Pancreas (tissue), 10 donors: ENCODE measurements around the gene RIMBP2. TPM values are rescaled to one million over a fixed set of nuclear protein-coding genes. Genes with fewer than 3 reads are reported as not detected.

ENCODE experiments used
- ATAC-seq, 4 donors: fragments of 200-7000 bp; cut with Tn5 transposase; one replicate each; pipeline versions ENCODE4 v1.8.0 to v1.9.1; 2020; ENCODE audit warnings: mild to moderate bottlenecking in 4 of 4, moderate library complexity in 4 of 4
- DNase-seq, 6 donors: peaks; one replicate each; pipeline ENCODE4 v3.0.0-alpha.2; 2020
- FAIRE-seq: peaks from 2 replicates; lab custom pipeline; 2012; peaks lifted over from hg19 to GRCh38; lab: Jason Lieb, UNC
- H3K27ac ChIP-seq, 4 donors: fragments of 200-600 bp; sonication (generic); 1 replicate in 3 of 4; 2 replicates in 1 of 4; pipeline versions ENCODE4 v1.5.0 to v1.8.0; 2020
- H3K27me3 ChIP-seq, 4 donors: fragments of 200-600 bp; one replicate each; pipeline ENCODE4 v1.8.0; 2021
- H3K36me3 ChIP-seq, 3 donors: fragments of 200-600 bp; sonication (generic) in 1 of 3; one replicate each; pipeline versions ENCODE4 v1.5.0 to v1.8.0; 2020 to 2021
- H3K4me1 ChIP-seq, 3 donors: fragments of 200-600 bp; one replicate each; pipeline ENCODE4 v1.8.0; 2021
- H3K4me3 ChIP-seq, 4 donors: fragments of 200-600 bp; sonication (generic) in 2 of 4; one replicate each; pipeline versions ENCODE4 v1.5.0 to v1.8.0; 2020 to 2021
- H3K9me3 ChIP-seq, 4 donors: fragments of 200-600 bp; one replicate each; pipeline ENCODE4 v1.8.0; 2021
- WGBS, 2 donors: extraction: QIAGEN DNeasy Blood & Tissue Kit; methylation state at CpG; one replicate each; pipeline ENCODE4 v1.1.7; 2013; 5-methylcytosine and 5-hydroxymethylcytosine counted together
- intact Hi-C, 3 donors: fragments of 100-400 bp; cut with DNase I; formaldehyde crosslinking; loops; one replicate each; pipeline versions ENCODE4 v1.11.1 to v1.14.2; 2022
- polyA plus RNA-seq, 2 donors: library from polyadenylated mRNA; stranded (reverse); fragments of 200-250 nt; gene quantifications; one replicate each; pipeline ENCODE4 v1.2.3, GENCODE V29; 2013
- total RNA-seq, 6 donors: library from RNA; stranded (reverse); fragmentation: NEBNext Ultra II Directional in 4 of 6; extraction: Animal tissue kit (Norgen Biotek cat#: 25700) in 4 of 6; gene quantifications; one replicate each; pipeline versions ENCODE4 v1.2.1 to v1.2.4, GENCODE V29; 2021 to 2023
- TF ChIP-seq, protein P1 (sequence below), 4 donors: fragments of 200-600 bp; sonication (generic) in 3 of 4; IDR thresholded peaks; one replicate each; pipeline versions ENCODE4 v1.5.0 to v1.8.0; 2021; ENCODE audit warnings: antibody characterized with exemption in 4 of 4
- donor health status: healthy with polysubstance abuse.
- donor health status: DM: no; HTN: no; CAD: no; lungs with moderate emphysema.
- donor health status: DM: no; HTN: no; CAD: no.
- donor health status: control.
- donor health status: control.
- donor health status: Bipolar disorder and iron deficiency.
- donor health status: DM: yes; HTN: yes; CAD: no.
- donor health status: DM: no; HTN: no; CAD: no.
- donor health status: DM: no; HTN: no; CAD: no.
- donor health status: DM: yes; HTN: yes; CAD: no.

The RIMBP2 gene
- total and polyA plus RNA-seq, 8 donors = 1.6 to 14.9 (median 3.9) TPM

DNA sequence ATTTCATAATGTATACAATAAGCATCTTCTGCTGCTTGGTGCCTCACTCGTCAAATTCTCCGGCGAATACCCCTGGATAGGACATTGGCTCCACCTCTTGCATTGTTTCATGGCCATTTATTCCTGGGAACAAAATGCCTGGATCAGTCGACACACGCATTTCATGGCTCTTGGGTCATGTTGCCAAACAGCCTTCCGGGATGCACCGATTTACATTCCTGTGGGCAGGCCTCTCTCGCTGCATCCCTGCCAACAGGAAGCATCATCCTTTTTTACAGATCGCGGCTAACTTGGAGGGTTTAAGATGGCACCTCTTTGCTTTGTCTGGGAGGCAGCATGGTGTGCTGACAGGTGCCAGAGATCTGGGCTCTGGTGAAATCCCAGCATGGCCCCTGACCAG, 32.7 kb upstream of the RIMBP2 start:
- H3K27ac ChIP-seq = no peak overlapping the region
- FAIRE-seq (no peak), ATAC-seq (no peak), DNase-seq (no peak)
- peaks cover 0 to 11% (median 2%) of the 10 kb centered on the region in 4 donors for H3K27me3 ChIP-seq
- WGBS, 2 donors = 37 to 56% methylated on average over 10 of the region's 10 CpGs
- H3K9me3 ChIP-seq = no peaks in the 10 kb centered on the region
- no peaks in the 10 kb centered on the region for H3K36me3 ChIP-seq
- TF ChIP-seq, protein P1, sequence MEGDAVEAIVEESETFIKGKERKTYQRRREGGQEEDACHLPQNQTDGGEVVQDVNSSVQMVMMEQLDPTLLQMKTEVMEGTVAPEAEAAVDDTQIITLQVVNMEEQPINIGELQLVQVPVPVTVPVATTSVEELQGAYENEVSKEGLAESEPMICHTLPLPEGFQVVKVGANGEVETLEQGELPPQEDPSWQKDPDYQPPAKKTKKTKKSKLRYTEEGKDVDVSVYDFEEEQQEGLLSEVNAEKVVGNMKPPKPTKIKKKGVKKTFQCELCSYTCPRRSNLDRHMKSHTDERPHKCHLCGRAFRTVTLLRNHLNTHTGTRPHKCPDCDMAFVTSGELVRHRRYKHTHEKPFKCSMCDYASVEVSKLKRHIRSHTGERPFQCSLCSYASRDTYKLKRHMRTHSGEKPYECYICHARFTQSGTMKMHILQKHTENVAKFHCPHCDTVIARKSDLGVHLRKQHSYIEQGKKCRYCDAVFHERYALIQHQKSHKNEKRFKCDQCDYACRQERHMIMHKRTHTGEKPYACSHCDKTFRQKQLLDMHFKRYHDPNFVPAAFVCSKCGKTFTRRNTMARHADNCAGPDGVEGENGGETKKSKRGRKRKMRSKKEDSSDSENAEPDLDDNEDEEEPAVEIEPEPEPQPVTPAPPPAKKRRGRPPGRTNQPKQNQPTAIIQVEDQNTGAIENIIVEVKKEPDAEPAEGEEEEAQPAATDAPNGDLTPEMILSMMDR (IDR thresholded peaks at IDR 0.05) = no peak
- no peaks in the 10 kb centered on the region for H3K4me1 ChIP-seq
- intact Hi-C loops = no loop called here
- no peak overlapping the region for H3K4me3 ChIP-seq

DNA sequence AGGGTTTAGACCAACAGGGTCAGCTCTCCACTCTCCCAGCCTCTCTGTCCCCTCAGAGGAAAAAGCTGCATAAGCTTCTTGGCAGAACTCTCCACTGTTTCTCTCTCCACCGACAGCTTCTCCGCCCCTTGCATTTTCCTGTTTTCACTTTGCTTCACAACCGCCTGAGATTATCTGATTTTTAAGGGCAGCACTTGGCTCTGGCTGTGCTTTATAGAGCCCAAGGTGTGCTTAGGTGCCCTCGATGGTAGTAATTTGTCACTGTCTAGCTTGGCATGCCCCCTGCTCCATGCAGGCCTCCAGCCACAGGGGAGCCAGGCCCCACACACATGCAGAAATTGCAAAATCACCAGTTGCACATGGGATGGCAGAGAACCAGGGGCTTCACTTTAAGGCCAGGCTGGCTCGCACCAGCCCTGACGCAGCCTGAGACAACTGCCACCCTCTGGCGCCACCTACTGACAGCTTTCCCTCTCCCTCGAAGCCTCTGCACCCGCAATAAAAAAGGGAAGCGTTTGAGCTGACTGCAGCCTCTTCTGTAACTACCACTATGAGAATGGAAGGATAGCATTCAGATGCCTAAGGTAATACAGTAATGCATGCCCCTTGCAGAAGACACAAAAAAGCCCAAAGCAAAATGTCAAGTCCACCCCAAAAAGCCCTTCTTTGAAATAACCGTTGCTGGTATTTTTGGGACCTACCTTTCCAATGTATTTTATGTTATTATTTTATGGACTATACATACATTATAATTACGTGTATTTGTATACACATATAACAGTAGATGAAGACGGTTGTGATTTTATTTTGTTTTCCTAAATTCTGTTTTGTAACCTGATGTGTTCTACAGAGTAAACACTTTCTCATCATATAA, 32.0 kb upstream of the RIMBP2 start:
- no peak for FAIRE-seq
- intact Hi-C loops = no loop called here

DNA sequence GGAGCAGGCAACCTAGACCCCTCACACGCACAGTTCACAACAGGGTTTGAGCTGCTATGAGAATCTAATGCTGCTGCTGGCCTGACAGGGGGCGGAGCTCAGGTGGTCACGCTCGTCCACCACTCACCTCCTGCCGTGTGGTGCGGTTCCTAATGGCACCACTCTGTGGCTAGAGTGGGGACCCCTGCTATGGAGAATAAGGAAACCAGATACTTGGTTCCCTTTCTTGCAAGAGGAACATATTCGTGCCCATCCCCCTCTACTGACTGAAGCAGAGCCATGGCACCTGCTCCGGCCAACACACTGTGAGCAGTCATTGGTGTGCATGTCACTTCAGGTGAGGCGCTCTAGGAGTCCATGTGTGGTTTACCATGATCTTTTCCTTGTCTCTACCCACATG, 30.4 kb upstream of the RIMBP2 start:
- 44 to 57% methylated on average over 9 of the region's 9 CpGs for WGBS, 2 donors
- ATAC-seq (no peak), DNase-seq (no peak), FAIRE-seq (no peak)
- peaks cover 0 to 11% (median 2%) of the 10 kb centered on the region in 4 donors for H3K27me3 ChIP-seq
- TF ChIP-seq, protein P1 (IDR thresholded peaks at IDR 0.05) = no peak
- no peaks in the 10 kb centered on the region for H3K36me3 ChIP-seq
- H3K4me1 ChIP-seq = no peaks in the 10 kb centered on the region
- no peaks in the 10 kb centered on the region for H3K9me3 ChIP-seq
- no peak overlapping the region for H3K4me3 ChIP-seq
- H3K27ac ChIP-seq = no peak overlapping the region
- intact Hi-C loops = no loop called here

More for the DNA sequence above, 32.0 kb upstream of the RIMBP2 start:
- WGBS, 2 donors = 6 to 8% methylated on average over 13 of the region's 13 CpGs
- Histone ChIP-seq H3K36me3 (no peaks in the 10 kb centered on the region), H3K9me3 (no peaks in the 10 kb centered on the region), H3K4me1 (no peaks in the 10 kb centered on the region), H3K27ac (no peak overlapping the region), H3K4me3 (no peak overlapping the region), H3K27me3 (peaks cover 0 to 11% (median 2%) of the 10 kb centered on the region in 4 donors)
- TF ChIP-seq, protein P1 (IDR thresholded peaks at IDR 0.05) = peak; percentile 73 to 85 (median 82)
- peak; percentile 55 to 92 (median 75) for DNase-seq
- peak; percentile 75 to 96 (median 94) for ATAC-seq

DNA sequence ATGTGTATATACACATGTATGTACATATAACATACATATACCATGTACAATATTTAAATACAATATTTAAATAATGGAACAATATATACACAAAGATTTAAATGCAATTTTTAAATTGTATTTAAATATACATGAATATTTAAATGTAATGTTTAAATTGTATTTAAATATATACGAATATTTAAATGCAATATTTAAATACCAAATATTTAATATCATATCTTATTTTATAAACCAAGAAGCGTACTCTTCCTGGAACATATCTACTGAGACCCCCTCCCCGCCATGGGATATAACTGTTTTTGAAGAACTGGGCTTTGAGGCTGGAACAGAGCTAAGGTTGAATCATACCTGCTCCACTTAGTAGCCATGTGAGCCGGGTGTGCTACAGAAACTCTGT, 29.8 kb upstream of the RIMBP2 start:
- Histone ChIP-seq H3K4me3 (no peak overlapping the region), H3K36me3 (no peaks in the 10 kb centered on the region), H3K27ac (no peak overlapping the region), H3K9me3 (no peaks in the 10 kb centered on the region), H3K4me1 (no peaks in the 10 kb centered on the region), H3K27me3 (peaks cover 0 to 11% (median 2%) of the 10 kb centered on the region in 4 donors)
- TF ChIP-seq, protein P1 (IDR thresholded peaks at IDR 0.05) = no peak
- WGBS, 2 donors = 54 to 80% methylated on average over 4 of the region's 4 CpGs
- DNase-seq = no peak
- no peak for FAIRE-seq
- intact Hi-C loops = no loop called here
- no peak for ATAC-seq

DNA sequence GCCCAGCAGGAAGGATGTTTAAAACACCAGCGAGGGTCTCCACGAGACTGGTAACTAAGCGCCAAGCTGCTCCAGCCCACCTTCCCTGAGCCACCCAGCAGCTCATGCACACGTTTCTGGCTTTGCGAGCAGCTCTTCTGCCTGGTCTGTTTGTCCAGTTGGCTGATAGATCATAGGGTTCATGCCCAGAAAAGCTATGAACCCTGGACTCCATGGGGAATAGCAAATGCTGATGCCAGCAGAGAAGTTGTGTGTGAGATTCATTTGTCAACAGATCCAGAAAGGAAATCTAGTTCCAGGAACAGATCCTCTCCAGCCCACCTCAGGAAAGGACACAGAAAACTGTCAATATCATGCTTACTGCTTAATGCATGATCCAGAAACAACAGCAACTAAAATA, 28.2 kb upstream of the RIMBP2 start:
- Histone ChIP-seq H3K27ac (no peak overlapping the region), H3K4me3 (no peak overlapping the region), H3K27me3 (peaks cover 0 to 11% (median 2%) of the 10 kb centered on the region in 4 donors), H3K36me3 (no peaks in the 10 kb centered on the region), H3K9me3 (no peaks in the 10 kb centered on the region), H3K4me1 (no peaks in the 10 kb centered on the region)
- DNase-seq (no peak), ATAC-seq (no peak), FAIRE-seq (no peak)
- 52 to 62% methylated on average over 5 of the region's 5 CpGs for WGBS, 2 donors
- intact Hi-C loops = no loop called here
- TF ChIP-seq, protein P1 (IDR thresholded peaks at IDR 0.05) = no peak
